ENCODE results near the gene CPA4.

DNA sequence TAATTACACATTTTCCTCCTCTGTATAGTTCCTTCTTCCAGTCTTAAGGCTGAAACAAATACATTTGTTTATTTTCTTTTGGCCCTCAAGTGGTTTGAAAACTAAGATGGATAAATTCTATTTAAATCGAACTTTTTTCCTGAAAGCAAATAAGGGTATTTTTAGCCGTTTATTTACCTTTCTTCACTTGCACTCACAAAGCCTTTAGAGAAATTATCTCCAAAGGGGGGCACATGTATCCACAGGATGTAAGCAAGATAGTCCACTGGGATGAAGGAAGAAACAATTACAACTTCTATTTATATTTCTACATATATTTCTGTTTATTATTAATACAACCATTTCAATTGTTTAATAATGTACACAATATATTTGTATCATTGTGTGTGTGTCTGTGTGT, 10.2 kb downstream of the CPA4 start:
- TF ChIP-seq CTCF (IDR thresholded peaks at IDR 0.05) (no peak), POLR2A (IDR thresholded peaks at IDR 0.05) (no peak)

Data from transverse colon (tissue), 3 donors.